ENCODE measurements around the gene ST6GALNAC4. TPM values are rescaled to one million over a fixed set of nuclear protein-coding genes. Genes with fewer than 3 reads are reported as not detected.

ST6GALNAC4 gene
- total RNA-seq, 2 experiments from 2014 or later: 118 to 180 TPM

DNA sequence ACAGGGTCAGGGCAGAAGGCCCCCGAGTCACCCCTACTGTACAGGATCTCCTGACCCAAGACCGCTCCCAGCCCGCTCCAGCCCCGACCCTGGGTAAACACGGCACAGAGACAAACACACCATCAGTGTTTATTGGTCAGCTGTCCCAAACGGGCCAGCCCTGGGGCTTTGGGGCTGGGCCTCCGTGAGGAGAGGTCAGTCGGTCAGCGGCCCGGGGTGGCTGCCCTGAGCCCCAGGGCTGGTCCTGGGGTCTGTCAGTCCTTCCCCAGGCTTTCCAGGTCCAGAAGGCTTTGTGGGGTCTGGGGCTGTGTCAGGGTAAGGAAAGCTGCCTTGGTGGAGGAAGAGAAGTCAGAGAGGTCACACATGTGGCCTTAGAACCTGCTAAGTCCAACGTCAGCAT lies 18.1 kb upstream of the ST6GALNAC4 start:
- H3K4me1 ChIP-seq (ENCODE audit: insufficient read depth, low read length, poor library complexity, severe bottlenecking): peaks cover 42% of the 10 kb centered on the region
- POLR2A ChIA-PET: no interaction called here
- no peak for TF ChIP-seq EZH2phosphoT487 (IDR thresholded peaks at IDR 0.05; ENCODE audit: borderline replicate concordance, low read depth, low read length)
- TF ChIP-seq, protein P1, sequence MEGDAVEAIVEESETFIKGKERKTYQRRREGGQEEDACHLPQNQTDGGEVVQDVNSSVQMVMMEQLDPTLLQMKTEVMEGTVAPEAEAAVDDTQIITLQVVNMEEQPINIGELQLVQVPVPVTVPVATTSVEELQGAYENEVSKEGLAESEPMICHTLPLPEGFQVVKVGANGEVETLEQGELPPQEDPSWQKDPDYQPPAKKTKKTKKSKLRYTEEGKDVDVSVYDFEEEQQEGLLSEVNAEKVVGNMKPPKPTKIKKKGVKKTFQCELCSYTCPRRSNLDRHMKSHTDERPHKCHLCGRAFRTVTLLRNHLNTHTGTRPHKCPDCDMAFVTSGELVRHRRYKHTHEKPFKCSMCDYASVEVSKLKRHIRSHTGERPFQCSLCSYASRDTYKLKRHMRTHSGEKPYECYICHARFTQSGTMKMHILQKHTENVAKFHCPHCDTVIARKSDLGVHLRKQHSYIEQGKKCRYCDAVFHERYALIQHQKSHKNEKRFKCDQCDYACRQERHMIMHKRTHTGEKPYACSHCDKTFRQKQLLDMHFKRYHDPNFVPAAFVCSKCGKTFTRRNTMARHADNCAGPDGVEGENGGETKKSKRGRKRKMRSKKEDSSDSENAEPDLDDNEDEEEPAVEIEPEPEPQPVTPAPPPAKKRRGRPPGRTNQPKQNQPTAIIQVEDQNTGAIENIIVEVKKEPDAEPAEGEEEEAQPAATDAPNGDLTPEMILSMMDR (conservative IDR thresholded peaks at IDR 0.05; ENCODE audit: low read length): no peak

GRCh38 chr9:127934248-127934647 lies 17.4 kb upstream of the ST6GALNAC4 start:
- Histone ChIP-seq H2AFZ (ENCODE audit: low read length) (no peak overlapping the region), H4K20me1 (ENCODE audit: insufficient read depth, low read length) (peaks cover 10% of the 10 kb centered on the region; the same call in 1 of the 2 replicates), H3K9me3 (ENCODE audit: low read length) (no peaks in the 10 kb centered on the region), H3K4me3 (ENCODE audit: low read depth, low read length, poor library complexity, severe bottlenecking) (no peak overlapping the region), H3K4me1 (ENCODE audit: insufficient read depth, low read length, poor library complexity, severe bottlenecking) (peaks cover 43% of the 10 kb centered on the region), H3K79me2 (ENCODE audit: insufficient read depth, low read depth, low read length) (peaks cover 23% of the 10 kb centered on the region; the same call in 1 of the 2 replicates), H3K27ac (ENCODE audit: low read depth, low read length, poor library complexity, severe bottlenecking) (no peak overlapping the region), H3K9me2 (ENCODE audit: insufficient read depth, low read length) (no peaks in the 10 kb centered on the region), H3K36me3 (ENCODE audit: insufficient read depth, low read length) (peaks cover 15% of the 10 kb centered on the region; the same call in 1 of the 2 replicates), H3K4me2 (ENCODE audit: low read length) (no peak overlapping the region)
- intact Hi-C loops (cut with micrococcal nuclease; ENCODE audit: unreplicated experiment): no loop called here
- CTCF ChIA-PET (ENCODE audit: unreplicated experiment): no interaction called here
- no TSS peak for BruUV-seq (replicated peaks)
- TF ChIP-seq, protein P1 (conservative IDR thresholded peaks at IDR 0.05; ENCODE audit: low read length): peak; percentile 55
- no peak for TF ChIP-seq EZH2phosphoT487 (IDR thresholded peaks at IDR 0.05; ENCODE audit: borderline replicate concordance, low read depth, low read length)
- POLR2A ChIA-PET: no interaction called here
- DNase-seq (ENCODE audit: low spot score): no peak

More for the DNA sequence above, 18.1 kb upstream of the ST6GALNAC4 start:
- Histone ChIP-seq H3K27ac (ENCODE audit: low read depth, low read length, poor library complexity, severe bottlenecking) (no peak overlapping the region), H4K20me1 (ENCODE audit: insufficient read depth, low read length) (peaks cover 10% of the 10 kb centered on the region; the same call in 1 of the 2 replicates), H3K4me3 (ENCODE audit: low read depth, low read length, poor library complexity, severe bottlenecking) (peak overlapping the region; percentile 81), H2AFZ (ENCODE audit: low read length) (no peak overlapping the region), H3K9me2 (ENCODE audit: insufficient read depth, low read length) (no peaks in the 10 kb centered on the region), H3K79me2 (ENCODE audit: insufficient read depth, low read depth, low read length) (peaks cover 23% of the 10 kb centered on the region; the same call in 1 of the 2 replicates), H3K9me3 (ENCODE audit: low read length) (no peaks in the 10 kb centered on the region), H3K4me2 (ENCODE audit: low read length) (peak overlapping the region; percentile 71), H3K36me3 (ENCODE audit: insufficient read depth, low read length) (peaks cover 19% of the 10 kb centered on the region; the same call in 1 of the 2 replicates)
- intact Hi-C loops (cut with micrococcal nuclease; ENCODE audit: unreplicated experiment): no loop called here
- CTCF ChIA-PET (ENCODE audit: unreplicated experiment): no interaction called here
- BruUV-seq (replicated peaks): no TSS peak
- DNase-seq (ENCODE audit: low spot score): no peak

DNA sequence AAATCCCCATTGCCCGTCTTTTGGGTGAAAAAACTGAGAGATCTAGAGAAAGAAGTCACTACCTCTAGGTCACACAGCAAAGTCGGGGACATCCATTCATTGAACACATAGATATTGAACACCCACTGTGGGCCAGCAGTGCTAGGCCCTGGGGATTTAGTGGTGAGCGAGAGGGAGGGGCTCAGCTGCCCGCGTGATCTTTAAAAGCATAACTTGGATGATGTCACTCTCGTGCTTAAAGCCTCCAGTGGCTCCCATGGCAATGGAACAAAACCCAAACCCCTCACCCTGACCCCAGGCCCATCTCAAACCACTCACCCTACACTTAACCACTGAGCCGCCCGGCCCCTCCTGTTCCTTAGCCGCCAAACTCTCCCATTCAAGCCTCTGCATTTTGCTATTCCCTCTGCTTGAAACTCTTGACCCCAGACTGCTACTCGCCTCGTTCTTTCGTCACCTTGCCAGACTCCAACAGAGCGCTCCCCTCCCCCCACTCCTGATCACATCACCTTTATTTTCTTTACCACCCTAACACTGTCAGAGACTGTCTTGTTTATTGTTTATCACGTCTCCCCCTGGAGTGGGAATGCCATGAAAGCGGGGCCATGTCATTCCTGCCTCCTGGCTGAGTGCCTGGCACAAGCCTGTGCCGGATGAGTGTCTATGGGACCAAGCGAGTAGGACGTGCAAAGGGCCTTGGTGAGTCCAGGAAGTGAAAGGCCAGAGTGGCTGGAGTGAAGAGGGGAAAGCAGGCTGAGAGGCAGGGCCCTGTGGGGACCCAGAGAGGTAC lies 14.4 kb upstream of the ST6GALNAC4 start:
- H3K4me3 ChIP-seq (ENCODE audit: low read depth, low read length, poor library complexity, severe bottlenecking): peak overlapping the region; percentile 67
- H2AFZ ChIP-seq (ENCODE audit: low read length): no peak overlapping the region
- no peak for TF ChIP-seq EZH2phosphoT487 (IDR thresholded peaks at IDR 0.05; ENCODE audit: borderline replicate concordance, low read depth, low read length)
- TF ChIP-seq, protein P1 (conservative IDR thresholded peaks at IDR 0.05; ENCODE audit: low read length): no peak
- H3K36me3 ChIP-seq (ENCODE audit: insufficient read depth, low read length): peaks cover 15% of the 10 kb centered on the region; the same call in 1 of the 2 replicates
- intact Hi-C loops (cut with micrococcal nuclease; ENCODE audit: unreplicated experiment): no loop called here
- H3K9me2 ChIP-seq (ENCODE audit: insufficient read depth, low read length): no peaks in the 10 kb centered on the region
- peaks cover 10% of the 10 kb centered on the region; the same call in 1 of the 2 replicates for H4K20me1 ChIP-seq (ENCODE audit: insufficient read depth, low read length)
- peaks cover 55% of the 10 kb centered on the region for H3K4me1 ChIP-seq (ENCODE audit: insufficient read depth, low read length, poor library complexity, severe bottlenecking)
- POLR2A ChIA-PET: no interaction called here
- peak overlapping the region; percentile 86 for H3K4me2 ChIP-seq (ENCODE audit: low read length)
- DNase-seq (ENCODE audit: low spot score): no peak
- H3K9me3 ChIP-seq (ENCODE audit: low read length): no peaks in the 10 kb centered on the region
- peaks cover 11% of the 10 kb centered on the region; the same call in 1 of the 2 replicates for H3K79me2 ChIP-seq (ENCODE audit: insufficient read depth, low read depth, low read length)
- no TSS peak for BruUV-seq (replicated peaks)
- H3K27ac ChIP-seq (ENCODE audit: low read depth, low read length, poor library complexity, severe bottlenecking): no peak overlapping the region
- CTCF ChIA-PET (ENCODE audit: unreplicated experiment): no interaction called here

All from OCI-LY7 (cell line).